GM21737 (cell line): ENCODE measurements around the gene PNPLA7.
"Not testable (repeated sequence)": the region's sequence is repeated elsewhere in the genome, so short reads cannot be mapped to it uniquely, and the experiment has no call there.

Source experiments
- ATAC-seq: cut with Tn5 transposase; IDR thresholded peaks from one replicate; pipeline ENCODE4 v1.9.1; 2021; ENCODE audit warnings: mild to moderate bottlenecking, moderate library complexity; ENCODE audit not compliant: unreplicated experiment

Gene PNPLA7

DNA sequence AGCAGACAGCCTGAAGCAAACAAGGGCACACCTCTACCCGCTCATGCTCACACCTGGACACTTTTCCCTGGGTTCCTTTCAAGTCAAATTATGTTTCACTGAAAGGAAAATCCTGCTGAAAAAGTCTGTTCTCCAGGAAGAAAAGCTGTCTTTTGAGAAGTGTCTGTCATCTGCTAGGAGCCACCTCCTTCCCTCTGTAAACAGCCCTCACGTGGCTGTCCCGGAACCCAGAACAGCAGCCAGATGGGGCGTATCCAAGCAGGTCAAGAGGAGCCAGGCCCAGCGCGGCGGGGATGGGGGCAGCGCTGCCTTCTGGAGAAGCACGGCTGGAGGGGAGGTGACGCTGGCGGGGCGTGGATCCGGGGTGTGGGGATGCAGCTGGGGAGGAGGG is at the start of gene PNPLA7:
PNPLA7 (minus strand) TSS at position 172 of the 391 bp plus-strand sequence. CDS start 205 bp downstream, outside the sequence.
- ATAC-seq: no peak

DNA sequence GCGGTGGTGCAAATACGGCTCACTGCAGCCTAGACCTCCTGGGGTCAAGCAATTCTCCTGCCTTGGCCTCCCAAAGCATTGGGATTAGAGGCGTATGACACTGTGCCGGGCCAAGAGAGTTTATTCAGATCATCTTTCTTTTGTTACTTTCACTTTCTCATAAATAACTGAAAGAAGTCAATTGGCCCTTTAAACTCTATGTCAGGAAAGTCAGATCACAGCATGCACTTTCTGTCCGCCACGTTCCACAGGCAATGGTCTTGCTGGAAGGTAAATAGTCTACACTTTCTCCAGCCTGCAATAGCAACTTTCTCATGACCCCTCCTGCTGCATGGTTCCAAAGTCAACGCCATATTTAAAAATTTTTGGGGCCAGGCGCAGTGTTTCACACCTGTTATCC is 48.7 kb upstream of the PNPLA7 start:
- ATAC-seq: no peak

GRCh38 chr9:137596577-137596976 is 46.4 kb upstream of the PNPLA7 start:
- not testable (repeated sequence) for ATAC-seq

DNA sequence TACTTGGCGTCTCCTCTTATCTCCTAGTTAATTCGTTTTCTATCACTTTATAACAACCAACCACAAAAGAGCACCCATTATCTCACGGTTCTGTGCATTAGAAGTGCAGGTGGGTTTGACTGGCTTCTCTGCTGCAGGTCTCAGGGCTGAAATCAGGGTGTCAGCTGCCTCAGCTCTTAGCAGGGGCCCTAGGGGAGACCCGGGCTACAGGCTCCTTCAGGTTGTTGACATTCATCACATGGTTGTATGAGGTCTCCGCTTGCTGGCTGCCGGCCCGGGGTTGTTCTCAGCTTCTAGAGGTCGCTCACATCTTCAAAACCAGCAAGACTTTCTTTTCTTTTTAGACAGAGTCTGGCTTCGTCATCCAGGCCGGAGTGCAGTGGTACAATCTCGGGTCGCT is 43.0 kb upstream of the PNPLA7 start:
- no peak for ATAC-seq

DNA sequence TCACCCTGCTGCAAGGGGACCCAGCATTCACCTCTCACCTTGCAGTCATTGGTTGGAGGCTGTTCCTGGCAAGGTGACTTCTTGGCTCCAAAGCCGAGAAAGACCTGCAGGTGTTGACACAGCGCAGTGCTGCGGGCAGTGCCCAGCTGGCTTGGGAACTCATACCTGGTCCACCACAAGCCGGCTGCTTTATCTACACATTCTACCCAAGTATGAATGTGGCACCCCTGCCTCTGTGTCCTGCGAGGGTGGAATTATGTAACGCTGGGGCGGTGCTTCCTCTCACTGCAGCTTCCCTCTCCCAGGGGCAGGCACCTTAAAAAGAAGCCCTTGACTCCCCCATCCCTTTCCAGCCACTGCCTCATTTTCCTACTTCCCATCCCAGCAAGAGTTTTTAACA is 42.6 kb upstream of the PNPLA7 start:
- no peak for ATAC-seq

DNA sequence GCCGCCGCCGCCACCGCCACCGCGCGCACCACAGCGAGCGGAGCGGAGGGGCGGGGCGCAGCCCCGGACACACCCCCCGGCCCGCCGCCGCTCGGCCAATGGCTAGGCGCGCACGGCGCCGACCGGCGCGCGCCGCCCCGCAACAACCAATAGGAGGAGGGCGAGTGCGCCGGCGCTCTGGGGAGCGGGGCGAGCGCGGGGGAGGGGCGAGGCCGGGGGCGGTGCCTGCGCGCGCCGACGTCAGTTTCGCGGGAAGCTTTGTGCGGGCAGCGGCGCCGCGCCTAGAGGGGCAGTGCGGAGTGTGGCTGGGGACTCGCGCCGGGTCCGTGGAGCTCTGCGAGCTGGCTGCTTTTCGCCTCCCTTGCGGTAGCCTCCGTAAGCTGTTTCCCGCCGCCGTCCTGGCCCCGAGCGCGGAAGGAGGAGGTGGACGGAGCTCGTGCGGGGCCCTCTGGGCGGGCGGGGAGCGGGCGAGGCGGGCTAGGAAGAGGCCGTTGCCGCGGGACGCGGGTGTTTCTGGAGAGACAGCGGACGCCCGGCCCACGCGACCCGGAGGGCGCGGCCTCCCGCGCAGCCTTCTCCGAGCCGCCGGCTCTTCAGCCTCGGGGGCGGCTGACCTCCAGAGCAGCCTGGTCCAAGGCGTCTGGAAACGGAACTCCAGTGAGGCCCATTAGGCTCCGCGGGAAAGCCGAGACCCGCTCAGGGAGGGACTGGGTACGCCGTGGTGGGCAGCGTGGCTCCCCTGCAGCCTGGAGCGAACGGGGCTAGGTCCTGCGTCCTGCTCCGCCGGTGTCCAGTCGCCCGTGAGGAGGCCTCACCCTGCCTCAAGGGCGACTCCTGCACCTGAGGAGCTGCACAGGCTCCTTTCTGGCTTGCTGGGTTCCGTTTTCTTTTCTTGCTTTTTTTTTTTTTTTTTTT is 40.5 kb upstream of the PNPLA7 start, which contains the start of gene ZMYND19:
ZMYND19 (minus strand) TSS at position 44 of the 915 bp plus-strand sequence. CDS start 249 bp downstream, outside the sequence.
- peak; percentile 68 for ATAC-seq

DNA sequence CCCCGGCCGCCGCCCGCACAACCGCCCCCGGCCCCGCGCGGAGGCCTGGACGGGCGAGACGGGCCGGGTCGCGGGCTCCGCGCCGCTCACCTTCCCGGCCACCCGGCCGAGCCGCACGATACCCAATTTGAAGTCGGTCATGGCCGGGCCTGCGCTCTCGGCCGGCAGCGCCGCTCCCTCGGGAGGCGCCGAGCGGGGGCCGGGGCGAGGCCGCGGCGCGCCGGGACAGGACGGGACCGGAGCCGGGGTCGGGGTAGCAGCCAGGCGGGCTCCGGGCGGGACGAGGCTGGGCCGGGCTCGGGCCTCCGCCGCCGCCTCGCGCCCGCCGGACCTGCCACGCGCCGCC is 39.9 kb upstream of the PNPLA7 start:
- no peak for ATAC-seq

DNA sequence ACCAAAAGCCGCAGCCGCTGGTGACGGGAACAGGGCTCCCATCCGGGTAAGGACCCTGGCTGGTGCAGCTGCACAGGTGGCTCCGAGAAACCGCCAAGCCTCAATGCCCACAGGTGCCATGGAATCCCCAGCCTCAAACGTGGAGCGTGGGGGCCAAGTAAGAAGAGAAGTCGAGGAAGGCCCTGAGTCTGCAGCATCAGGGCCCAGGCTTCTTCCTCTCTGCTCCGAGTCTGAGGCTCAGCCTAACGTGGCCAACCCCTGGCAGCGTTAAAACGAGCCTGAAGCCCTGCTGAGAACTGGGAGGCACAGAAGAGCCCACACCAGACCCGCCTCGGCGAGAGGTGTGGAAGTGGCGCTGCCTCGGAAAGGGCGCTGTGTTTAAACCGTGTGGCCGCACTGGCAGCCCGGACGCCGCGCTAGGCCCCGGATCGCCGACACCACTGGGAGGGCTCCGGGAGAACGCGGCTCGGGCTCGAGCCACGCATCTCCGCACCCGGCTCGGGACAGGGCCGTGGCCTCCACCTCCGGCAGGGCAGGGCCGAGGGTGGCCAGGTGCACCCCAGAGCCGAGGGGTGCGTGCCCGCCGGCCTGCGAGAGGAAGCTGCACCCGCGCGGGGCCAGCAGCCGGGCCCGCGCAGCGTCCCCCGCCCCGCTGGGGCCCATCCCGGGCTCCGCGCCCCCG is 39.4 kb upstream of the PNPLA7 start:
- peak; percentile 24 for ATAC-seq

DNA sequence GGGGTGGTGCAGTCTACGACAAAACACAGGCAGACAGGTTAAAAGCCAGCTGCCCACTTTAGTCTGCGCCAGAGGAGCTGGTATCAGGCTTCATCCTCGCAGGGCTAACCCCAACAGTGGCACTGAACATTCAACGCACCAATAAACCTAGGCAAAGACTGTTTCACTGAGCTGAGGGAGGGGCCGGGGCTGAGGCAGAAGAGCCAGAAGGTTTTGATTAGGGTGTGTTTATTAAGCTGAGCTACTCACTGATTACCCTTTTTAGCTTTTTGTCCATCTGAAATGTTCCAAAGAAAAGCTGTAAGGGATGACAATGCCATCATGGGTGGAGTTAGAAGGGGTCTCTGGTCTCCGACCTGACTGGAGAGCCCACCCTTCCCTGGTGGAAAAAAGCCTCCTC is 38.7 kb upstream of the PNPLA7 start:
- ATAC-seq: no peak

DNA sequence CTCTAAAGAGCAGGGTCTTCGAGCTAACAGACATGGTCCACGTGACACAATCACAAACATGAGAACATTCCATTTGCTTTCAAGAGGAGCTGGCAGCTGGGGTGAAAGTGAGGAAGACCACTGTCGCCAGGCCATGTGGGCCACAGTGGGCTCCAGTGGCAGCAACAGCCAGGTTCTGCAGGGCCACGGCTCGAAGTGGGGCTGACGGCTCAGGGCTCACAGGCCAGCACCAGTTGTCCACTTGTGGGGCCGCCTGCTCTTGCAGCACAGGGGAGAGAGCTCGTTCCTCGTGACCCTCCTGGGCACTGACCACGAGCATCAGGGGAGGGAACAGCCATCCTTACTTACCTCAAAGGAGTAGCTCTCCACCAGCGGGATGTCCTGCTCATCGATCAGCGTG is 38.1 kb upstream of the PNPLA7 start:
- no peak for ATAC-seq

DNA sequence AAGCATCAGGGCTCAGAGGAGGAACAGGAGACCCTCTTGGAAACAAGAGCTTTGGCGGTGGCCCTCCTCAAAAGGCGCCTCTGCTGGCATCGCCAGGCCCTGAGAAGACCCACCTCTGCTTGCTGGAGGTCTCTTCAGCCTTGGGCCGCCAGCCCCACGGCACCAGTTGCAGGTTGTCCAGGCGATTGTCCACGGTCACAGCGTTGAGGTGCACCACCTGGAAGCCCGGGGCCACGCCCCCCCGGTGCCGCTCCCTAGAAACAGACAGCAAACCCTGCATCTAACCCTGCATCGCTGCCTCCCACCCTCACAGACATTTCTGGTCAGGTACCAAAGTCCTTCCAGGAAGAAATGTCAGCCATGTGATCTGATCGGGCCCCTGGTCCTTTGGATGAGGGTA is 36.7 kb upstream of the PNPLA7 start:
- ATAC-seq: no peak

- no peak for ATAC-seq
Measured at GRCh38 chr9:137583957-137584356, 33.8 kb upstream of the PNPLA7 start.

- no peak for ATAC-seq
Measured at GRCh38 chr9:137583347-137583746, 33.1 kb upstream of the PNPLA7 start.

- no peak for ATAC-seq
Measured at GRCh38 chr9:137582286-137582860, 32.2 kb upstream of the PNPLA7 start.

GRCh38 chr9:137581361-137582285 is 31.4 kb upstream of the PNPLA7 start:
- no peak for ATAC-seq

- ATAC-seq: no peak
Measured at GRCh38 chr9:137580954-137581322, 30.7 kb upstream of the PNPLA7 start.

GRCh38 chr9:137580209-137580953 is 30.2 kb upstream of the PNPLA7 start:
- no peak for ATAC-seq

GRCh38 chr9:137579259-137579604 is 29.0 kb upstream of the PNPLA7 start:
- ATAC-seq: no peak

GRCh38 chr9:137578518-137579258 is 28.5 kb upstream of the PNPLA7 start, which contains the start of gene DPH7:
DPH7 (minus strand) TSS chr9:137578925; CDS start chr9:137578777, 148 bp downstream.
- peak; percentile 79 for ATAC-seq
